H1 (cell line): ENCODE measurements around the gene INHBB. TPM values are rescaled to one million over a fixed set of nuclear protein-coding genes. Genes with fewer than 3 reads are reported as not detected.

Experiments used
- BRCA1 ChIP-seq: IDR thresholded peaks from 2 replicates; pipeline ENCODE4 v1.6.1; 2012; ENCODE audit warnings: low read depth, low read length, improper control_type of control experiment
- CBX5 ChIP-seq: fragments of 300-800, 300-1000 bp; sonication (generic); IDR thresholded peaks from 2 replicates; pipeline ENCODE4 v1.7.1; 2016; ENCODE audit warnings: antibody characterized with exemption, low read length, low read depth
- CHD1 ChIP-seq: IDR thresholded peaks from 2 replicates; pipeline ENCODE4 v1.6.1; 2012; ENCODE audit warnings: low read depth, low read length, improper control_type of control experiment
- GTF2F1 ChIP-seq: IDR thresholded peaks from 2 replicates; pipeline ENCODE4 v1.6.1; 2012; ENCODE audit warnings: low read depth, low read length, improper control_type of control experiment, borderline replicate concordance
- HDAC2 ChIP-seq, 2 experiments: fragments of 300-600 bp in 1 of 2; sonication (generic) in 1 of 2; IDR thresholded peaks; 2 replicates each; pipeline ENCODE4 v1.6.1; 2011 to 2012; ENCODE audit warnings: low read depth in 2 of 2, low read length in 2 of 2, mild to moderate bottlenecking in 2 of 2, moderate library complexity in 2 of 2, borderline replicate concordance in 1 of 2, inconsistent platforms in 1 of 2
- JUND ChIP-seq: IDR thresholded peaks from 2 replicates; pipeline ENCODE4 v1.6.1; 2011; ENCODE audit warnings: mild to moderate bottlenecking, improper control_type of control experiment, low read length
- POLR2A ChIP-seq, 2 experiments: IDR thresholded peaks; 1 replicate in 1 of 2; 2 replicates in 1 of 2; pipeline ENCODE4 v1.6.1; 2011; ENCODE audit warnings: low read depth in 2 of 2, low read length in 2 of 2, mild to moderate bottlenecking in 2 of 2; ENCODE audit errors: control extremely low read depth in 1 of 2
- RNF2 ChIP-seq: fragments of 200-900, 300-1000 bp; sonication (generic); IDR thresholded peaks from 2 replicates; pipeline ENCODE4 v1.7.1; 2016; ENCODE audit warnings: borderline replicate concordance, low read depth, mild to moderate bottlenecking, antibody characterized with exemption, low read length; ENCODE audit not compliant: poor library complexity, severe bottlenecking; ENCODE audit errors: missing control alignments
- SAP30 ChIP-seq: fragments of 300-600 bp; sonication (generic); IDR thresholded peaks from 2 replicates; pipeline ENCODE4 v1.7.1; 2012; ENCODE audit warnings: low read length, moderate library complexity, mild to moderate bottlenecking, inconsistent platforms; ENCODE audit not compliant: insufficient read depth, insufficient replicate concordance
- SIX5 ChIP-seq: IDR thresholded peaks from 2 replicates; pipeline ENCODE4 v1.6.1; 2011; ENCODE audit warnings: mild to moderate bottlenecking, low read depth, low read length
- SP1 ChIP-seq: IDR thresholded peaks from 2 replicates; pipeline ENCODE4 v1.6.1; 2011; ENCODE audit warnings: low read depth, low read length
- SRF ChIP-seq: IDR thresholded peaks from 2 replicates; pipeline ENCODE4 v1.6.1; 2011; ENCODE audit warnings: mild to moderate bottlenecking, low read depth, low read length, moderate library complexity
- TCF12 ChIP-seq: IDR thresholded peaks from 2 replicates; pipeline ENCODE4 v1.6.1; 2011; ENCODE audit warnings: low read depth, mild to moderate bottlenecking, low read length
- TEAD4 ChIP-seq: IDR thresholded peaks from 2 replicates; pipeline ENCODE4 v1.6.1; 2012; ENCODE audit warnings: low read depth, low read length, inconsistent platforms, mixed read lengths
- YY1 ChIP-seq: IDR thresholded peaks from 2 replicates; pipeline ENCODE4 v1.6.1; 2011; ENCODE audit warnings: low read depth, mild to moderate bottlenecking, low read length
- polyA plus RNA-seq, 7 experiments: library from polyadenylated mRNA; depleted of rRNA in 3 of 7; stranded (reverse) in 5 of 7; unstranded in 2 of 7; fragments of >200 nt in 5 of 7; fragments of 200-250 nt in 2 of 7; gene quantifications; 1 replicate in 5 of 7; 2 replicates in 1 of 7; 4 replicates in 1 of 7; pipeline versions ENCODE4 v1.2.1 to v1.2.3, GENCODE V29; 2011 to 2013; ENCODE audit warnings: missing spikeins in 2 of 7, mixed read lengths in 2 of 7
- total RNA-seq: library from RNA; stranded (reverse); fragmentation: NEBNext Ultra II Directional; extraction: Animal tissue kit (Norgen Biotek cat#: 25700); gene quantifications from 2 replicates; pipeline ENCODE4 v1.2.1, GENCODE V29; 2021
- TF ChIP-seq, protein P1 (sequence below): IDR thresholded peaks from 2 replicates; pipeline ENCODE4 v1.6.1; 2012; ENCODE audit warnings: low read length, inconsistent platforms

INHBB gene
- total and polyA plus RNA-seq, 2 of the 8 experiments (the other 6 are each of a cell fraction or from before 2014, with no cell fraction given) = 0.30 to 0.32 TPM

DNA sequence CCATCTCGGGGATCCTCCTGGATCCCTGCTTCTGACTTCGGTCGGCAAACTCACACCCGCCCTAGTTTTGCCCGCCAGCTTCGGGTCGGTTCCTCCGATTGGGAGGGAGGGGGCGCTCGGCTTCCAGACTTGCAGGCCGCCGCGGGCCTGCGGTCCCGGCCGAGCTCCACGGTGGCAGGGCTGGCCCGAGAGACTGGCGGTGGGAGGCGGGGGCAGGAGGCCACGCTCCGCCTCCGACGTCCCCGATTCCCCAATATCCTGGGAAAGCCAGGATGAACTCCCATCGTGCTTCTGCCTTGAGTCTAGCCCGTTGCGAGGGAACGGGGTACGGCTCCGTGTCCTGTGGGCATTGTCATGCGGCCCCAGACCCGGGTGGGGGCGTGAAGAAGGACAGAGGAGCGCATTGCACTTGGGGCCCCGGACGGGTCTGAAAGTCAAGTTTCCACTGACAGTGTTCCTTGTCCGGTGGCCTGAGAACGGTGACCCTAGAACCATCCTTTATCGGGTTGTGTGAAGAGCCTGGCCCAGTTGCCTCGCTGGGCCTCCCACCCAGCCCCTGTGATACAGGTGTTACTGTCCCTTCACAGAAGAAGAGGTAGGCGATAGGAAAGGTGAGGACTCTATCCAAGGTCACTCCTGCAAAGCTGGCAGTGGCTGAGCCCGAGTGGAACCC is 2.4 kb upstream of the INHBB start (continued):
- TF ChIP-seq, protein P1, sequence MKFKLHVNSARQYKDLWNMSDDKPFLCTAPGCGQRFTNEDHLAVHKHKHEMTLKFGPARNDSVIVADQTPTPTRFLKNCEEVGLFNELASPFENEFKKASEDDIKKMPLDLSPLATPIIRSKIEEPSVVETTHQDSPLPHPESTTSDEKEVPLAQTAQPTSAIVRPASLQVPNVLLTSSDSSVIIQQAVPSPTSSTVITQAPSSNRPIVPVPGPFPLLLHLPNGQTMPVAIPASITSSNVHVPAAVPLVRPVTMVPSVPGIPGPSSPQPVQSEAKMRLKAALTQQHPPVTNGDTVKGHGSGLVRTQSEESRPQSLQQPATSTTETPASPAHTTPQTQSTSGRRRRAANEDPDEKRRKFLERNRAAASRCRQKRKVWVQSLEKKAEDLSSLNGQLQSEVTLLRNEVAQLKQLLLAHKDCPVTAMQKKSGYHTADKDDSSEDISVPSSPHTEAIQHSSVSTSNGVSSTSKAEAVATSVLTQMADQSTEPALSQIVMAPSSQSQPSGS = no peak
- TF ChIP-seq TCF12 (no peak), YY1 (no peak; the same call in 1 of the 2 replicates), CHD1 (no peak), TEAD4 (no peak; the same call in 1 of the 2 replicates), GTF2F1 (no peak), SRF (no peak), SIX5 (no peak), SP1 (no peak), CBX5 (no peak), SAP30 (no peak), BRCA1 (no peak), HDAC2 (IDR thresholded peaks at IDR 0.05; ENCODE audit: borderline replicate concordance in 1 of 2, low read depth in 2 of 2, low read length in 2 of 2) (0 out of 4 replicates have a peak, but pooled peaks of 1 of the 2 experiments have one; percentile 71), RNF2 (no peak), POLR2A (IDR thresholded peaks at IDR 0.05; ENCODE audit: control extremely low read depth in 1 of 2, low read depth in 2 of 2, low read length in 2 of 2) (no peak), JUND (no peak)
